HL-60 (cell line): ENCODE results near the gene ANKRD49.

Source experiments
- POLR2AphosphoS5 ChIP-seq: IDR thresholded peaks from 2 replicates; pipeline ENCODE4 v1.6.1; 2012; ENCODE audit warnings: low read depth
- TF ChIP-seq, protein P1 (sequence below): IDR thresholded peaks from one replicate; pipeline ENCODE4 v1.5.1; 2011; ENCODE audit warnings: low read length, control low read depth, inconsistent platforms; ENCODE audit not compliant: insufficient read depth

DNA sequence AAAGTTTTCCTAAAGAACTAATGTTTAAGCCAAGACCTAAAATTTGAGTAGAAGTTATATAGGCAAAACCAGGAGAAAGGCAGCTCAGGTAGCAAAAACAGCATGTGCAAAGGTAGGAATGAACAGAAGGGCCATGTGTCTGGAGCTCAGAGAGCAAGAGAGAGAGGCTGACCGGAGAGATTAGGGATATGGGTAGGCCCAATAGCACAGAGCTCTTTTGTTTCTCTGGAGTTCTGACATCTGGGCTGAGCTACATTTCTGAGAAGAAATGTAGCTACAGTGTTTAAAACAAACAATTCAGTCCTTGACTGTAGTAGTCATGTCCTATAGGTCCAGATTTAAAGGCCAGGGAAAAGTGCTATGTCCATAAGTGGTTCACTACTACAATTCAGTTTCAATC is 22.9 kb downstream of the ANKRD49 start:
- TF ChIP-seq, protein P1, sequence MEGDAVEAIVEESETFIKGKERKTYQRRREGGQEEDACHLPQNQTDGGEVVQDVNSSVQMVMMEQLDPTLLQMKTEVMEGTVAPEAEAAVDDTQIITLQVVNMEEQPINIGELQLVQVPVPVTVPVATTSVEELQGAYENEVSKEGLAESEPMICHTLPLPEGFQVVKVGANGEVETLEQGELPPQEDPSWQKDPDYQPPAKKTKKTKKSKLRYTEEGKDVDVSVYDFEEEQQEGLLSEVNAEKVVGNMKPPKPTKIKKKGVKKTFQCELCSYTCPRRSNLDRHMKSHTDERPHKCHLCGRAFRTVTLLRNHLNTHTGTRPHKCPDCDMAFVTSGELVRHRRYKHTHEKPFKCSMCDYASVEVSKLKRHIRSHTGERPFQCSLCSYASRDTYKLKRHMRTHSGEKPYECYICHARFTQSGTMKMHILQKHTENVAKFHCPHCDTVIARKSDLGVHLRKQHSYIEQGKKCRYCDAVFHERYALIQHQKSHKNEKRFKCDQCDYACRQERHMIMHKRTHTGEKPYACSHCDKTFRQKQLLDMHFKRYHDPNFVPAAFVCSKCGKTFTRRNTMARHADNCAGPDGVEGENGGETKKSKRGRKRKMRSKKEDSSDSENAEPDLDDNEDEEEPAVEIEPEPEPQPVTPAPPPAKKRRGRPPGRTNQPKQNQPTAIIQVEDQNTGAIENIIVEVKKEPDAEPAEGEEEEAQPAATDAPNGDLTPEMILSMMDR, result no peak
- no peak for TF ChIP-seq POLR2AphosphoS5
